DMS 273 treated with DMSO at 0.1 percent for 48 hours (cell line): ENCODE measurements around the gene PRICKLE3.

ENCODE experiments used
- DNase-seq: peaks from one replicate; lab custom pipeline; 2025; lab: John Stamatoyannopoulos, UW

The PRICKLE3 gene

GRCh38 chrX:49208399-49208798 is 22.2 kb upstream of the PRICKLE3 start:
- DNase-seq: no peak

GRCh38 chrX:49206543-49206942 is 20.4 kb upstream of the PRICKLE3 start:
- no peak for DNase-seq

- no peak for DNase-seq
Measured at GRCh38 chrX:49205443-49205842, 19.3 kb upstream of the PRICKLE3 start.

- DNase-seq: no peak
Measured at GRCh38 chrX:49204709-49205108, 18.5 kb upstream of the PRICKLE3 start.

GRCh38 chrX:49204017-49204416 is 17.8 kb upstream of the PRICKLE3 start:
- no peak for DNase-seq

- DNase-seq: no peak
Measured at GRCh38 chrX:49203536-49203935, 17.4 kb upstream of the PRICKLE3 start.

- DNase-seq: no peak
Measured at GRCh38 chrX:49202022-49202421, 15.8 kb upstream of the PRICKLE3 start.

- DNase-seq: peak; percentile 64
Measured at GRCh38 chrX:49199906-49200771, 14.0 kb upstream of the PRICKLE3 start, which contains the start of gene SYP. TSS of gene SYP (minus strand) at chrX:49200193. CDS start at chrX:49200186, 7 bp downstream.

GRCh38 chrX:49199315-49199595 is 13.1 kb upstream of the PRICKLE3 start:
- no peak for DNase-seq

GRCh38 chrX:49198540-49199314 is 12.6 kb upstream of the PRICKLE3 start:
- no peak for DNase-seq

- DNase-seq: no peak
Measured at GRCh38 chrX:49197543-49198087, 11.4 kb upstream of the PRICKLE3 start.

GRCh38 chrX:49193542-49193964 is 7.4 kb upstream of the PRICKLE3 start:
- no peak for DNase-seq

GRCh38 chrX:49192722-49193328 is 6.7 kb upstream of the PRICKLE3 start:
- no peak for DNase-seq

GRCh38 chrX:49191574-49192011 is 5.4 kb upstream of the PRICKLE3 start:
- DNase-seq: no peak

GRCh38 chrX:49190821-49191573 is 4.8 kb upstream of the PRICKLE3 start:
- DNase-seq: peak; percentile 99

- no peak for DNase-seq
Measured at GRCh38 chrX:49189606-49190005, 3.4 kb upstream of the PRICKLE3 start.

- DNase-seq: no peak
Measured at GRCh38 chrX:49188468-49189076, 2.4 kb upstream of the PRICKLE3 start.

GRCh38 chrX:49187526-49187925 is 1.4 kb upstream of the PRICKLE3 start:
- no peak for DNase-seq

- DNase-seq: no peak
Measured at GRCh38 chrX:49187028-49187394, 838 bp upstream of the PRICKLE3 start.

- peak; percentile 44 for DNase-seq
Measured at GRCh38 chrX:49184294-49185281, 1.6 kb downstream of the PRICKLE3 start.
